ENCODE data around the gene HES2. TPM values are rescaled to one million over a fixed set of nuclear protein-coding genes. Genes with fewer than 3 reads are reported as not detected.

Gene HES2
- total and polyA plus RNA-seq, 2 donors (not counting 1 experiment from before 2014, with no cell fraction given): 0.50 TPM; not detected in 1

DNA sequence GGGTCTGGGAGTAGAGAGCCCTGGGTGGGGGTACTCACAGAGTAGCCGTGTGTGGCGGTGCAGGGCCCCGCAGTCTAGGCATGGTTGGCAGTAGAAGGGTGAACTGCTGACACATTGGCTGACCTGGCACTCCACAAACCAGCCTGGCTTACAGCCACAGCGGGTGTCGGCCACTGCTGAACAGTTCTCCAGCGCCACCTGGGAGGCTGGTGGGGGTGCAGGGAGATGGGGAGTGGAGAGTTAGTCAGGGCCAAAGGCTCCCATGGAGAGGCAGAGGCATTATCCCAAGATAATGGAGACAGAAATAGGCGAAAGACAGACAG is 44.8 kb upstream of the HES2 start:
- H2AFZ ChIP-seq (ENCODE audit: low read length): no peak overlapping the region
- TF ChIP-seq, protein P1, sequence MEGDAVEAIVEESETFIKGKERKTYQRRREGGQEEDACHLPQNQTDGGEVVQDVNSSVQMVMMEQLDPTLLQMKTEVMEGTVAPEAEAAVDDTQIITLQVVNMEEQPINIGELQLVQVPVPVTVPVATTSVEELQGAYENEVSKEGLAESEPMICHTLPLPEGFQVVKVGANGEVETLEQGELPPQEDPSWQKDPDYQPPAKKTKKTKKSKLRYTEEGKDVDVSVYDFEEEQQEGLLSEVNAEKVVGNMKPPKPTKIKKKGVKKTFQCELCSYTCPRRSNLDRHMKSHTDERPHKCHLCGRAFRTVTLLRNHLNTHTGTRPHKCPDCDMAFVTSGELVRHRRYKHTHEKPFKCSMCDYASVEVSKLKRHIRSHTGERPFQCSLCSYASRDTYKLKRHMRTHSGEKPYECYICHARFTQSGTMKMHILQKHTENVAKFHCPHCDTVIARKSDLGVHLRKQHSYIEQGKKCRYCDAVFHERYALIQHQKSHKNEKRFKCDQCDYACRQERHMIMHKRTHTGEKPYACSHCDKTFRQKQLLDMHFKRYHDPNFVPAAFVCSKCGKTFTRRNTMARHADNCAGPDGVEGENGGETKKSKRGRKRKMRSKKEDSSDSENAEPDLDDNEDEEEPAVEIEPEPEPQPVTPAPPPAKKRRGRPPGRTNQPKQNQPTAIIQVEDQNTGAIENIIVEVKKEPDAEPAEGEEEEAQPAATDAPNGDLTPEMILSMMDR (conservative IDR thresholded peaks at IDR 0.05 in 1 of 2, IDR thresholded peaks at IDR 0.05 in 1 of 2; ENCODE audit: low read depth in 1 of 2, low read length in 2 of 2): no peak
- no peak for TF ChIP-seq EZH2 (IDR thresholded peaks at IDR 0.05; ENCODE audit: low read length, missing control alignments)
- H3K27me3 ChIP-seq (ENCODE audit: control insufficient read depth, insufficient read depth, low read length): peaks cover 11% of the 10 kb centered on the region
- no peaks in the 10 kb centered on the region for H3K36me3 ChIP-seq (ENCODE audit: control insufficient read depth, insufficient read depth, low read length)
- no peak overlapping the region for H3K4me3 ChIP-seq (replicated peaks in 1 of 4; ENCODE audit: control extremely low read depth in 1 of 4, insufficient read depth in 1 of 4, low read depth in 3 of 4, low read length in 4 of 4)
- no peak overlapping the region for H3K4me2 ChIP-seq (ENCODE audit: extremely low read depth, insufficient read depth, low read length)
- no peak overlapping the region for H3K9ac ChIP-seq (ENCODE audit: insufficient read depth, low read length)
- no peak overlapping the region for H3K27ac ChIP-seq (ENCODE audit: insufficient read depth, low read length)
- H3K9me3 ChIP-seq (ENCODE audit: control insufficient read depth, insufficient read depth, low read depth, low read length): no peaks in the 10 kb centered on the region
- DNase-seq (ENCODE audit: low read depth in 2 of 2): no peak
- no peaks in the 10 kb centered on the region for H3K4me1 ChIP-seq (ENCODE audit: control insufficient read depth, extremely low read depth, insufficient read depth, low read length)
- H4K20me1 ChIP-seq (ENCODE audit: control insufficient read depth, extremely low read depth, insufficient read depth, low read length): no peaks in the 10 kb centered on the region
- H3K79me2 ChIP-seq (ENCODE audit: control insufficient read depth, insufficient read depth, low read length): no peaks in the 10 kb centered on the region

- H3K9me3 ChIP-seq (ENCODE audit: control insufficient read depth, insufficient read depth, low read depth, low read length): no peaks in the 10 kb centered on the region
- no peaks in the 10 kb centered on the region for H3K4me1 ChIP-seq (ENCODE audit: control insufficient read depth, extremely low read depth, insufficient read depth, low read length)
- H3K79me2 ChIP-seq (ENCODE audit: control insufficient read depth, insufficient read depth, low read length): no peaks in the 10 kb centered on the region
- H3K36me3 ChIP-seq (ENCODE audit: control insufficient read depth, insufficient read depth, low read length): no peaks in the 10 kb centered on the region
- H3K4me3 ChIP-seq (replicated peaks in 1 of 4; ENCODE audit: control extremely low read depth in 1 of 4, insufficient read depth in 1 of 4, low read depth in 3 of 4, low read length in 4 of 4): no peak overlapping the region
- DNase-seq (ENCODE audit: low read depth in 2 of 2): no peak
- no peak overlapping the region for H3K27ac ChIP-seq (ENCODE audit: insufficient read depth, low read length)
- H2AFZ ChIP-seq (ENCODE audit: low read length): no peak overlapping the region
- TF ChIP-seq EZH2 (IDR thresholded peaks at IDR 0.05; ENCODE audit: low read length, missing control alignments): no peak
- TF ChIP-seq, protein P1 (conservative IDR thresholded peaks at IDR 0.05 in 1 of 2, IDR thresholded peaks at IDR 0.05 in 1 of 2; ENCODE audit: low read depth in 1 of 2, low read length in 2 of 2): no peak
- H3K4me2 ChIP-seq (ENCODE audit: extremely low read depth, insufficient read depth, low read length): no peak overlapping the region
- H3K9ac ChIP-seq (ENCODE audit: insufficient read depth, low read length): no peak overlapping the region
- H4K20me1 ChIP-seq (ENCODE audit: control insufficient read depth, extremely low read depth, insufficient read depth, low read length): no peaks in the 10 kb centered on the region
- peaks cover 13% of the 10 kb centered on the region for H3K27me3 ChIP-seq (ENCODE audit: control insufficient read depth, insufficient read depth, low read length)
These were observed 43.3 kb upstream of the HES2 start for GRCh38 chr1:6463120-6463412.

DNA sequence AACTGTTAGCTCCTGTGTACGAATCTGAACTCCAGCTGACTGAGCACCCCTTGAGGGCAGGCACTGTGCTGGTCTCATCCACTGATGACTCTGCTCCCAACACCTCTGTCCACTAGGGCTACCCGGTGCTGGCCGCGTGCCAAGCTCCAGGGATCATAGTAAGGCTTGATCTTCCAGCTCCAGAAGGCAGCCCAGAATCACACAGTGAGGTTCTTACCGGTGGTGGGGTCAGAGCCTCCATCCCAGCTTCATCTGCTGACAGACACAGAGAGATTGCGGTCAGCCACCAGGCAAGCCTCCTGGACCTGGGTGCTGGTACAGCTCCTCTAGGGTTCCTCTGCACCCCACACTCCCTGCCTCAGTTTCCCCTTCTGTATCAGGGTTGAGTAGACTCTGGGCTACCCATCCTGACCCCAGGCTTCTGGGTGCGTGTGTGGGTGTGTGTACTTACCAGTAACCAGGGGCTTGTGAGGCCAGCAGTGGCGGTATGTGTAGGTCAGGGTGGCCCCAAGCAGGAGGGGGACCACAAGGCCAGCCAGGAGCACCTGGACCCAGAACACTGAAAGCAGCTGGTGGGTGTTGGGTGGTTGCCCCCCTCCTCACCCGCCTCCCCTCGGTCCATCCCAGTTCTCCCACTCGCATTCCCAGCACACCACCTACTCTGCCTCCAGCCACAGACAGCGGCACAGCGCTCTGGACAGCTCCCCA is 42.8 kb upstream of the HES2 start:
- Histone ChIP-seq H3K9ac (ENCODE audit: insufficient read depth, low read length) (no peak overlapping the region), H3K4me2 (ENCODE audit: extremely low read depth, insufficient read depth, low read length) (no peak overlapping the region), H3K79me2 (ENCODE audit: control insufficient read depth, insufficient read depth, low read length) (no peaks in the 10 kb centered on the region), H2AFZ (ENCODE audit: low read length) (no peak overlapping the region), H3K27me3 (ENCODE audit: control insufficient read depth, insufficient read depth, low read length) (peaks cover 13% of the 10 kb centered on the region), H3K4me1 (ENCODE audit: control insufficient read depth, extremely low read depth, insufficient read depth, low read length) (no peaks in the 10 kb centered on the region), H4K20me1 (ENCODE audit: control insufficient read depth, extremely low read depth, insufficient read depth, low read length) (no peaks in the 10 kb centered on the region), H3K4me3 (replicated peaks in 1 of 4; ENCODE audit: control extremely low read depth in 1 of 4, insufficient read depth in 1 of 4, low read depth in 3 of 4, low read length in 4 of 4) (no peak overlapping the region), H3K36me3 (ENCODE audit: control insufficient read depth, insufficient read depth, low read length) (no peaks in the 10 kb centered on the region), H3K9me3 (ENCODE audit: control insufficient read depth, insufficient read depth, low read depth, low read length) (no peaks in the 10 kb centered on the region), H3K27ac (ENCODE audit: insufficient read depth, low read length) (no peak overlapping the region)
- TF ChIP-seq, protein P1 (conservative IDR thresholded peaks at IDR 0.05 in 1 of 2, IDR thresholded peaks at IDR 0.05 in 1 of 2; ENCODE audit: low read depth in 1 of 2, low read length in 2 of 2): no peak
- TF ChIP-seq EZH2 (IDR thresholded peaks at IDR 0.05; ENCODE audit: low read length, missing control alignments): no peak
- DNase-seq (ENCODE audit: low read depth in 2 of 2): no peak

Data from fibroblast of lung (primary cell).